ENCODE data around the gene S100A10. TPM values are rescaled to one million over a fixed set of nuclear protein-coding genes. Genes with fewer than 3 reads are reported as not detected.

S100A10 gene
- total and polyA plus RNA-seq, 2 experiments from 2014 or later = 35.9 to 634 TPM

DNA sequence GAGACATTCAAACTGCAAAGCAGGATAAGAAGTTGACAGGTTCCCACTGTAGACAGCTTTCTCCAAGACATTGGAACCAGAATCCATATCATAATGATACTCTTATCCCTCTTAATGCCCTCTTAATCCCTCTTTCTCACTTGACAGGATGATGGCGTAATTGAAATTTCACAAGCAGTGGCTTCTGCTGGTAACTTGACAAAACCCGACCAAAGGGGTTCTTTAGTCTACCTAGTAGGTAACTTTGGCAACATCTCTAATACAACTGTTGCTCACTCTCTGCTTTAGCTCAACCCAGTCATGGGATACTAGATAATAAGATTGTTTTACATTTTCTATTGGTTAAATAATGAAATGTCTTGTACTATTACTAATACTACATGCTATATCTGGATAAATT, 34.7 kb downstream of the S100A10 start:
- Histone ChIP-seq H3K4me2 (no peak overlapping the region), H3K79me2 (replicated peaks; ENCODE audit: insufficient read depth) (no peaks in the 10 kb centered on the region), H3K4me3 (no peak overlapping the region), H3K9me2 (ENCODE audit: insufficient read depth) (no peaks in the 10 kb centered on the region), H3K27ac (ENCODE audit: low read depth) (no peak overlapping the region), H3K36me3 (ENCODE audit: insufficient read depth) (no peaks in the 10 kb centered on the region), H3K4me1 (ENCODE audit: insufficient read depth) (no peaks in the 10 kb centered on the region), H4K20me1 (replicated peaks; ENCODE audit: insufficient read depth) (no peaks in the 10 kb centered on the region), H2AFZ (no peak overlapping the region), H3K27me3 (ENCODE audit: insufficient read depth) (no peaks in the 10 kb centered on the region), H3F3A (replicated peaks; ENCODE audit: low read depth) (no peaks in the 10 kb centered on the region)
- Mint-ChIP-seq H3K36me3 (ENCODE audit: low read depth) (no peaks in the 10 kb centered on the region), H3K27me3 (ENCODE audit: insufficient read depth, low read depth, poor library complexity) (no peaks in the 10 kb centered on the region), H3K27ac (no peak overlapping the region), H3K4me1 (no peaks in the 10 kb centered on the region), H3K9me3 (no peaks in the 10 kb centered on the region), H3K4me3 (no peak overlapping the region)
- no peak for ATAC-seq
- TF ChIP-seq, protein P1, sequence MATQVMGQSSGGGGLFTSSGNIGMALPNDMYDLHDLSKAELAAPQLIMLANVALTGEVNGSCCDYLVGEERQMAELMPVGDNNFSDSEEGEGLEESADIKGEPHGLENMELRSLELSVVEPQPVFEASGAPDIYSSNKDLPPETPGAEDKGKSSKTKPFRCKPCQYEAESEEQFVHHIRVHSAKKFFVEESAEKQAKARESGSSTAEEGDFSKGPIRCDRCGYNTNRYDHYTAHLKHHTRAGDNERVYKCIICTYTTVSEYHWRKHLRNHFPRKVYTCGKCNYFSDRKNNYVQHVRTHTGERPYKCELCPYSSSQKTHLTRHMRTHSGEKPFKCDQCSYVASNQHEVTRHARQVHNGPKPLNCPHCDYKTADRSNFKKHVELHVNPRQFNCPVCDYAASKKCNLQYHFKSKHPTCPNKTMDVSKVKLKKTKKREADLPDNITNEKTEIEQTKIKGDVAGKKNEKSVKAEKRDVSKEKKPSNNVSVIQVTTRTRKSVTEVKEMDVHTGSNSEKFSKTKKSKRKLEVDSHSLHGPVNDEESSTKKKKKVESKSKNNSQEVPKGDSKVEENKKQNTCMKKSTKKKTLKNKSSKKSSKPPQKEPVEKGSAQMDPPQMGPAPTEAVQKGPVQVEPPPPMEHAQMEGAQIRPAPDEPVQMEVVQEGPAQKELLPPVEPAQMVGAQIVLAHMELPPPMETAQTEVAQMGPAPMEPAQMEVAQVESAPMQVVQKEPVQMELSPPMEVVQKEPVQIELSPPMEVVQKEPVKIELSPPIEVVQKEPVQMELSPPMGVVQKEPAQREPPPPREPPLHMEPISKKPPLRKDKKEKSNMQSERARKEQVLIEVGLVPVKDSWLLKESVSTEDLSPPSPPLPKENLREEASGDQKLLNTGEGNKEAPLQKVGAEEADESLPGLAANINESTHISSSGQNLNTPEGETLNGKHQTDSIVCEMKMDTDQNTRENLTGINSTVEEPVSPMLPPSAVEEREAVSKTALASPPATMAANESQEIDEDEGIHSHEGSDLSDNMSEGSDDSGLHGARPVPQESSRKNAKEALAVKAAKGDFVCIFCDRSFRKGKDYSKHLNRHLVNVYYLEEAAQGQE (IDR thresholded peaks at IDR 0.05; ENCODE audit: unreplicated experiment) = no peak
- no peak for TF ChIP-seq STAT1 (IDR thresholded peaks at IDR 0.05; ENCODE audit: unreplicated experiment)
- TF ChIP-seq, protein P2, sequence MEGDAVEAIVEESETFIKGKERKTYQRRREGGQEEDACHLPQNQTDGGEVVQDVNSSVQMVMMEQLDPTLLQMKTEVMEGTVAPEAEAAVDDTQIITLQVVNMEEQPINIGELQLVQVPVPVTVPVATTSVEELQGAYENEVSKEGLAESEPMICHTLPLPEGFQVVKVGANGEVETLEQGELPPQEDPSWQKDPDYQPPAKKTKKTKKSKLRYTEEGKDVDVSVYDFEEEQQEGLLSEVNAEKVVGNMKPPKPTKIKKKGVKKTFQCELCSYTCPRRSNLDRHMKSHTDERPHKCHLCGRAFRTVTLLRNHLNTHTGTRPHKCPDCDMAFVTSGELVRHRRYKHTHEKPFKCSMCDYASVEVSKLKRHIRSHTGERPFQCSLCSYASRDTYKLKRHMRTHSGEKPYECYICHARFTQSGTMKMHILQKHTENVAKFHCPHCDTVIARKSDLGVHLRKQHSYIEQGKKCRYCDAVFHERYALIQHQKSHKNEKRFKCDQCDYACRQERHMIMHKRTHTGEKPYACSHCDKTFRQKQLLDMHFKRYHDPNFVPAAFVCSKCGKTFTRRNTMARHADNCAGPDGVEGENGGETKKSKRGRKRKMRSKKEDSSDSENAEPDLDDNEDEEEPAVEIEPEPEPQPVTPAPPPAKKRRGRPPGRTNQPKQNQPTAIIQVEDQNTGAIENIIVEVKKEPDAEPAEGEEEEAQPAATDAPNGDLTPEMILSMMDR (conservative IDR thresholded peaks at IDR 0.05; ENCODE audit: low read depth in 2 of 2) = no peak
- TF ChIP-seq NANOG (IDR thresholded peaks at IDR 0.05; ENCODE audit: borderline replicate concordance) = no peak
- TF ChIP-seq, protein P3, sequence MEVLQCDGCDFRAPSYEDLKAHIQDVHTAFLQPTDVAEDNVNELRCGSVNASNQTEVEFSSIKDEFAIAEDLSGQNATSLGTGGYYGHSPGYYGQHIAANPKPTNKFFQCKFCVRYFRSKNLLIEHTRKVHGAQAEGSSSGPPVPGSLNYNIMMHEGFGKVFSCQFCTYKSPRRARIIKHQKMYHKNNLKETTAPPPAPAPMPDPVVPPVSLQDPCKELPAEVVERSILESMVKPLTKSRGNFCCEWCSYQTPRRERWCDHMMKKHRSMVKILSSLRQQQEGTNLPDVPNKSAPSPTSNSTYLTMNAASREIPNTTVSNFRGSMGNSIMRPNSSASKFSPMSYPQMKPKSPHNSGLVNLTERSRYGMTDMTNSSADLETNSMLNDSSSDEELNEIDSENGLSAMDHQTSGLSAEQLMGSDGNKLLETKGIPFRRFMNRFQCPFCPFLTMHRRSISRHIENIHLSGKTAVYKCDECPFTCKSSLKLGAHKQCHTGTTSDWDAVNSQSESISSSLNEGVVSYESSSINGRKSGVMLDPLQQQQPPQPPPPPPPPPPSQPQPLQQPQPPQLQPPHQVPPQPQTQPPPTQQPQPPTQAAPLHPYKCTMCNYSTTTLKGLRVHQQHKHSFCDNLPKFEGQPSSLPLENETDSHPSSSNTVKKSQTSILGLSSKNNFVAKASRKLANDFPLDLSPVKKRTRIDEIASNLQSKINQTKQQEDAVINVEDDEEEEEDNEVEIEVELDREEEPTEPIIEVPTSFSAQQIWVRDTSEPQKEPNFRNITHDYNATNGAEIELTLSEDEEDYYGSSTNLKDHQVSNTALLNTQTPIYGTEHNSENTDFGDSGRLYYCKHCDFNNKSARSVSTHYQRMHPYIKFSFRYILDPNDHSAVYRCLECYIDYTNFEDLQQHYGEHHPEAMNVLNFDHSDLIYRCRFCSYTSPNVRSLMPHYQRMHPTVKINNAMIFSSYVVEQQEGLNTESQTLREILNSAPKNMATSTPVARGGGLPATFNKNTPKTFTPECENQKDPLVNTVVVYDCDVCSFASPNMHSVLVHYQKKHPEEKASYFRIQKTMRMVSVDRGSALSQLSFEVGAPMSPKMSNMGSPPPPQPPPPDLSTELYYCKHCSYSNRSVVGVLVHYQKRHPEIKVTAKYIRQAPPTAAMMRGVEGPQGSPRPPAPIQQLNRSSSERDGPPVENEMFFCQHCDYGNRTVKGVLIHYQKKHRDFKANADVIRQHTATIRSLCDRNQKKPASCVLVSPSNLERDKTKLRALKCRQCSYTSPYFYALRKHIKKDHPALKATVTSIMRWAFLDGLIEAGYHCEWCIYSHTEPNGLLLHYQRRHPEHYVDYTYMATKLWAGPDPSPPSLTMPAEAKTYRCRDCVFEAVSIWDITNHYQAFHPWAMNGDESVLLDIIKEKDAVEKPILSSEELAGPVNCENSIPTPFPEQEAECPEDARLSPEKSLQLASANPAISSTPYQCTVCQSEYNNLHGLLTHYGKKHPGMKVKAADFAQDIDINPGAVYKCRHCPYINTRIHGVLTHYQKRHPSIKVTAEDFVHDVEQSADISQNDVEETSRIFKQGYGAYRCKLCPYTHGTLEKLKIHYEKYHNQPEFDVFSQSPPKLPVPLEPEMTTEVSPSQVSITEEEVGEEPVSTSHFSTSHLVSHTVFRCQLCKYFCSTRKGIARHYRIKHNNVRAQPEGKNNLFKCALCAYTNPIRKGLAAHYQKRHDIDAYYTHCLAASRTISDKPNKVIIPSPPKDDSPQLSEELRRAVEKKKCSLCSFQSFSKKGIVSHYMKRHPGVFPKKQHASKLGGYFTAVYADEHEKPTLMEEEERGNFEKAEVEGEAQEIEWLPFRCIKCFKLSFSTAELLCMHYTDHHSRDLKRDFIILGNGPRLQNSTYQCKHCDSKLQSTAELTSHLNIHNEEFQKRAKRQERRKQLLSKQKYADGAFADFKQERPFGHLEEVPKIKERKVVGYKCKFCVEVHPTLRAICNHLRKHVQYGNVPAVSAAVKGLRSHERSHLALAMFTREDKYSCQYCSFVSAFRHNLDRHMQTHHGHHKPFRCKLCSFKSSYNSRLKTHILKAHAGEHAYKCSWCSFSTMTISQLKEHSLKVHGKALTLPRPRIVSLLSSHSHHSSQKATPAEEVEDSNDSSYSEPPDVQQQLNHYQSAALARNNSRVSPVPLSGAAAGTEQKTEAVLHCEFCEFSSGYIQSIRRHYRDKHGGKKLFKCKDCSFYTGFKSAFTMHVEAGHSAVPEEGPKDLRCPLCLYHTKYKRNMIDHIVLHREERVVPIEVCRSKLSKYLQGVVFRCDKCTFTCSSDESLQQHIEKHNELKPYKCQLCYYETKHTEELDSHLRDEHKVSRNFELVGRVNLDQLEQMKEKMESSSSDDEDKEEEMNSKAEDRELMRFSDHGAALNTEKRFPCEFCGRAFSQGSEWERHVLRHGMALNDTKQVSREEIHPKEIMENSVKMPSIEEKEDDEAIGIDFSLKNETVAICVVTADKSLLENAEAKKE (CRISPR knock-in tag; IDR thresholded peaks at IDR 0.05) = no peak
- no peak for TF ChIP-seq ZNF114 (CRISPR knock-in tag; IDR thresholded peaks at IDR 0.05)
- TF ChIP-seq ZNF331 (CRISPR knock-in tag; IDR thresholded peaks at IDR 0.05; ENCODE audit: low read depth) = no peak
- TF ChIP-seq CREB1 (CRISPR knock-in tag; IDR thresholded peaks at IDR 0.05; ENCODE audit: low read depth) = no peak
- TF ChIP-seq POLR2AphosphoS5 (IDR thresholded peaks at IDR 0.05; ENCODE audit: low read depth) = no peak
- TF ChIP-seq JUNB (IDR thresholded peaks at IDR 0.05; ENCODE audit: unreplicated experiment) = no peak
- TF ChIP-seq, protein P4, sequence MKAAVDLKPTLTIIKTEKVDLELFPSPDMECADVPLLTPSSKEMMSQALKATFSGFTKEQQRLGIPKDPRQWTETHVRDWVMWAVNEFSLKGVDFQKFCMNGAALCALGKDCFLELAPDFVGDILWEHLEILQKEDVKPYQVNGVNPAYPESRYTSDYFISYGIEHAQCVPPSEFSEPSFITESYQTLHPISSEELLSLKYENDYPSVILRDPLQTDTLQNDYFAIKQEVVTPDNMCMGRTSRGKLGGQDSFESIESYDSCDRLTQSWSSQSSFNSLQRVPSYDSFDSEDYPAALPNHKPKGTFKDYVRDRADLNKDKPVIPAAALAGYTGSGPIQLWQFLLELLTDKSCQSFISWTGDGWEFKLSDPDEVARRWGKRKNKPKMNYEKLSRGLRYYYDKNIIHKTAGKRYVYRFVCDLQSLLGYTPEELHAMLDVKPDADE (IDR thresholded peaks at IDR 0.05) = no peak
- no peak for TF ChIP-seq EZH2phosphoT487 (IDR thresholded peaks at IDR 0.05; ENCODE audit: unreplicated experiment)
- TF ChIP-seq EZH2 (IDR thresholded peaks at IDR 0.05; ENCODE audit: low read depth, unreplicated experiment) = no peak
- DNase-seq (ENCODE audit: low spot score) = no peak
